OCI-LY7 (cell line): Measurements from ENCODE around the gene NME7.

Experiments
- EZH2phosphoT487 ChIP-seq: fragments of 200-600 bp; sonication (generic); IDR thresholded peaks from 2 replicates; pipeline ENCODE4 v1.6.1; 2018; ENCODE audit warnings: low read depth, borderline replicate concordance, mild to moderate bottlenecking, mixed run types, antibody characterized with exemption, low read length, moderate library complexity, mixed read lengths
- TF ChIP-seq, protein P1 (sequence below): fragments of 200-600 bp; sonication (generic); conservative IDR thresholded peaks from 2 replicates; pipeline ENCODE4 v1.5.1; 2014; ENCODE audit warnings: mild to moderate bottlenecking, antibody characterized with exemption, low read length, moderate library complexity, mixed read lengths

DNA sequence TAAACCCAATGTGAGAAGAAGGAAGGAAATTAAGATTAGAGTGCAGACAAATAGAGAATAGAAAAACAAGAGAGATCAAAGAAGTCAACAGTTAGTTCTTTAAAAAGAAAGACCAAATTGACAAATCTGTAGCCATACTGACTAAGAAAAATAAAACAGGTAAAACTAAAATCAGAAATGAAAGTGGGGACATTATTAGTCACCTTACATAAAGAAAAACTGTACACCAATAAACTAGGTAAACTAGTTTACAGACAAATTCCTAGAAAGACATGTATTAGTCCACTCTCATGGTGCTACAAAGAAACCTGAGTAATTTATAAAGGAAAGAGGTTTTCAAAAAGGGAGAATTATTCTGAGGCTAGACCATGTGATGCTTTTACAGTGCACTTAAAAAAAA lies 22.7 kb upstream of the NME7 start:
- TF ChIP-seq, protein P1, sequence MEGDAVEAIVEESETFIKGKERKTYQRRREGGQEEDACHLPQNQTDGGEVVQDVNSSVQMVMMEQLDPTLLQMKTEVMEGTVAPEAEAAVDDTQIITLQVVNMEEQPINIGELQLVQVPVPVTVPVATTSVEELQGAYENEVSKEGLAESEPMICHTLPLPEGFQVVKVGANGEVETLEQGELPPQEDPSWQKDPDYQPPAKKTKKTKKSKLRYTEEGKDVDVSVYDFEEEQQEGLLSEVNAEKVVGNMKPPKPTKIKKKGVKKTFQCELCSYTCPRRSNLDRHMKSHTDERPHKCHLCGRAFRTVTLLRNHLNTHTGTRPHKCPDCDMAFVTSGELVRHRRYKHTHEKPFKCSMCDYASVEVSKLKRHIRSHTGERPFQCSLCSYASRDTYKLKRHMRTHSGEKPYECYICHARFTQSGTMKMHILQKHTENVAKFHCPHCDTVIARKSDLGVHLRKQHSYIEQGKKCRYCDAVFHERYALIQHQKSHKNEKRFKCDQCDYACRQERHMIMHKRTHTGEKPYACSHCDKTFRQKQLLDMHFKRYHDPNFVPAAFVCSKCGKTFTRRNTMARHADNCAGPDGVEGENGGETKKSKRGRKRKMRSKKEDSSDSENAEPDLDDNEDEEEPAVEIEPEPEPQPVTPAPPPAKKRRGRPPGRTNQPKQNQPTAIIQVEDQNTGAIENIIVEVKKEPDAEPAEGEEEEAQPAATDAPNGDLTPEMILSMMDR = no peak
- TF ChIP-seq EZH2phosphoT487 = no peak
